Upper lobe of right lung (tissue), 1 donor: ENCODE results near the gene DNAJC13. TPM values are rescaled to one million over a fixed set of nuclear protein-coding genes. Genes with fewer than 3 reads are reported as not detected.

Experiments
- total RNA-seq: library from RNA; stranded (reverse); fragmentation: NEBNext Ultra II Directional; extraction: Animal tissue kit (Norgen Biotek cat#: 25700); gene quantifications from one replicate; pipeline ENCODE4 v1.2.1, GENCODE V29; 2021
- donor health status: DM: no; HTN: yes; CAD: no; lungs with severe emphysema.

DNAJC13 gene
- total RNA-seq, 1 donor from 2014 or later, result 44.8 TPM

Other genes starting within 250 kb of the DNAJC13 start
- gene ACP3, start 100.1 kb upstream of the DNAJC13 start, total RNA-seq, result 11.5 TPM
- gene ACKR4, start 179.8 kb downstream of the DNAJC13 start, total RNA-seq, result 8.0 TPM
- gene ACAD11, start 242.3 kb downstream of the DNAJC13 start, total RNA-seq, result 19.1 TPM
- 35.1 TPM for gene UBA5, start 242.8 kb downstream of the DNAJC13 start, total RNA-seq